ENCODE data around the gene MYL5.
"Not testable (repeated sequence)": the region's sequence is repeated elsewhere in the genome, so short reads cannot be mapped to it uniquely, and the experiment has no call there.

MYL5 gene

DNA sequence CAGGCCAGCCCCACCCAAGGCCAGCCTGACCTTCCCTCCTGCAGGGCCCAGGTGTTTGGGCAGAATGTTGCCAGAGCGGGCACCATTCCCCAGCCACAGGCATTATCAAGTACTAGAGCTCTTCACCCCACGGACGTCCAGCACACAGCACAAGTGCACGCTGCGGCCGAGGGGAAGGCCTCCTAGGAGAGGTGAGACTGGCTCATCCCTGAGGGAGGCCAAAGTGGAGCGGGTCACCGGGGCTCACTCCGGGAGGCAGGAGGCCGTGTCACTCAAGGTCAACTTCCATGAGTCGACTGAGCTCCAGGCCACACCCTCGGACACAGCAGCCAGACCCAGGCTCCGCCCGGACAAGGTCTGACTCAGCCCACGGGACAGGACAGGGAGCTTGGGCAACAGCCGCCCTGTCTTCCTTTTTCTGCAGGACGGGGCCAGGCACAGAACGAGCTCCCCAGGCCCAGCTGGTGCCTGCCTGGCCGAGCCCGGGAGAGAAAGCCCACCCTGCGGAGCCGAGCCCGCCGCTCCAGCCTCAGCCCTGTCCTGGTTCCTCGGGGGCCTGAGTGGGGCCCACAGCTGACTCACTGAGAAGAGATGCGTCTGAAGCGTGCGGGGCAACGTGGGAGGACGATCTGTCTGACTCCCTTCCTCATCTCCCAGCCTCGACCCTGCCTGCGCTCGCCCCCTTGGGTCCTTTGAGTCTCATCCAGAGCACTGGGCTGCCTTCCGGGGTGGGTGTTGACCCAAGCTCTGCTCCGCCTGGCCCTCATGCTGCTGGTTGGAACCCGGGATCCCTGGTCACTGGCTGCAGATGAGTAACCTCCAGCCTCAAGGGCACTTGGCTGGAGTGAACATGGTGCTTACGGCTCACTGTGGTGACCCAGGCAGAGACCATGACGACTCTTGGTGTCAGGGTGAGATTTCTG lies 13.0 kb downstream of the MYL5 start:
- DNase-seq = no peak

DNA sequence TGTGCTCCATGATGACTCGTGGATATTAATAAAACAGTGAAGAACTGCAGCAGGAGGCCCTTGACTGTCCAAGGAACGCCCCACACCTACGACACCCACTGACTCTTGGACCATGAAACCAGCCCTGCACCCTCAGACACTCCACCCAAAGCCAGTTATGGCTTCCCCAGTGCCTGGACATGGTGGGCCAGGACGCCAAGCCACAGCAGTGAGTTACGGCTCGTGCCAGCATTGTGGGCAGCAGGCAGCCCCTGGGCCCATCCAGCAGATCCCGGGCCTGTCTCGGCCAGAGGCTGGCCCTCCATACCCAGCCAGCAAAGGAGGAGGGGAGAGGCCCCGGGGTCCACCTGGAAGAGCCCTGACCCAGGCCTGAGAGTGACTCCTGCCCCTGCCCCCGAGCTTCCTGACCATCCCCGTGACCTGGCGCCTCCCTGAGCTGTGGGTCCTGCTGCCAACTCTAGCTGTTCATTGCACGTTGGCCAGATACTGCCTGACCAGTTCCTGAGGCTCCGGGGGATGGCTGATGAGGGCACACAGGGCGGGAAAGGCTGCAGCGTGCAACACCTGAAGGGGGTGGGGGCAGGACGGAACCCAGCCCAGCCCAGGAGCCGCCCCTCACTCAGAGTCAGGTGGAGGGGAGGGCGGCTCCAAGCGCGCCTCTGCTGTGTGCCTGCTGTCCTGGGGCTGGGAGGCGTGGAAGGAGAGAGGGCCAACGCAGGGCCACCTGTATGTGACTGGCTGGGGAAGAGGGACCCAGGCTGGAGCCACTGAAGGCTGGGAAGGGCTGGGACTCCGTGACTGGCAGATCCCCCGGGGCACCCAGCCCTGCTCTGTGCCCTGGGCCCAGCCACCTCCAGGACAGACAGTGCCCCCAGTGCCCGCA lies 13.9 kb downstream of the MYL5 start:
- DNase-seq = no peak

- no peak for DNase-seq
These were observed 14.7 kb downstream of the MYL5 start, which contains the start of gene SLC49A3 for GRCh38 chr4:688854-689681. SLC49A3 (minus strand) TSS chr4:689151; CDS start chr4:689127, 24 bp downstream.

DNA sequence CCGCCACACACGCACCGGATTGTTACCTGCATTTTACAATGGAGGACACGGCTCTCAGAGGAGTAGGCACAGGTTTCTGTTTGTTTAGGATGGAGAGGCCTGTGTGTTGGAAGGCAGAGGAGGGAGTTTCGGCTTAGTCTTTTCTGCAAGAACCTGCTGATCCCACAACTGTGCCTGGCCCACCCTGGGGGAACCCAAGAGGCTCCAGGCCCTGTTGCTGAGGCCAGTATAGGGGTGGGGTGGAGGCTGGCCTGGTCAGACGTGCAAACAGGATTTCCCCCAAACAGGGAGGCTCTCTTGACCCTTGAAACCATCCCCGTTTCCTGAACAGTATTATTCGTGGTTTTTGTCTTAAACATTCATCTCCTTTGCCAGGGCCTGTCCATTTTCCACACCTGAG lies 15.4 kb downstream of the MYL5 start:
- no peak for DNase-seq

- DNase-seq = no peak
These were observed 18.6 kb downstream of the MYL5 start for GRCh38 chr4:692771-693554.

GRCh38 chr4:694341-694940 lies 20.1 kb downstream of the MYL5 start:
- not testable (repeated sequence) for DNase-seq

DNA sequence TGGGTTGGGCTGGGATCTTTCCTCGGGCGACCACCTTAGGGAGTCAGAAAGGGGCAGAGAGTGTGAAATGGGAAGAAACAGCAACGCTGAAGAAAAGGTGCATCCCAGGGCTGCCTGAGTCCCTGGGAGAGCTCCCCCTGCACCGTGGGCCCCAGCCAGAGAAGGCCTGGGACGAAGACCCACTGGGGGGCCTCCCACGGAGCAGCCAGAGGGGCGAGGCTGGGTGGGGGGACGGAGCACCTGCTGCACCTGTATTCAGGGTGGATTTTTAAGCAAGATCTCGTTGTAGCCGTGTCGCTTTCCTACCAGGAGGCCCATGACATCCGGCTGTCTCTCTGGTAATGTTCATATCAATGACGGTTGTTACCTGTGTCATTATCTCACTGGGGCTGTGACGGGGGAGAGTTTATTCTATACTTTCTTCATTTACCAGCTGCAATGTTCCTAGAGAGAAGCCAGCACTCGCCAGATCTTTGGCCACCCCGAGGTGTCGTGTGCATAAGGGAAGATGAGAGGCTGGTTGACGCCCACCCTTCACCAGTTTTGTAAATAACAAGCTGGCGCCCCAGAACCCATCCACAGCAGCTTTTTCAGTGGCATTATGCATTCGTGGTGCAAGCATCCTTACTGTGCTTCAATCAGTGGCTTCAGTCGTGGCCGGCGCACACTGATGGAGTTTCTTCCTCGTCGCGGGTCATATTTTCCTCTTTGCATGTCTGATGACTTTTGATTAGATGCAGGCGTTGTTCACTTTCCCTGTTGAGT lies 25.7 kb downstream of the MYL5 start:
- no peak for DNase-seq

DNA sequence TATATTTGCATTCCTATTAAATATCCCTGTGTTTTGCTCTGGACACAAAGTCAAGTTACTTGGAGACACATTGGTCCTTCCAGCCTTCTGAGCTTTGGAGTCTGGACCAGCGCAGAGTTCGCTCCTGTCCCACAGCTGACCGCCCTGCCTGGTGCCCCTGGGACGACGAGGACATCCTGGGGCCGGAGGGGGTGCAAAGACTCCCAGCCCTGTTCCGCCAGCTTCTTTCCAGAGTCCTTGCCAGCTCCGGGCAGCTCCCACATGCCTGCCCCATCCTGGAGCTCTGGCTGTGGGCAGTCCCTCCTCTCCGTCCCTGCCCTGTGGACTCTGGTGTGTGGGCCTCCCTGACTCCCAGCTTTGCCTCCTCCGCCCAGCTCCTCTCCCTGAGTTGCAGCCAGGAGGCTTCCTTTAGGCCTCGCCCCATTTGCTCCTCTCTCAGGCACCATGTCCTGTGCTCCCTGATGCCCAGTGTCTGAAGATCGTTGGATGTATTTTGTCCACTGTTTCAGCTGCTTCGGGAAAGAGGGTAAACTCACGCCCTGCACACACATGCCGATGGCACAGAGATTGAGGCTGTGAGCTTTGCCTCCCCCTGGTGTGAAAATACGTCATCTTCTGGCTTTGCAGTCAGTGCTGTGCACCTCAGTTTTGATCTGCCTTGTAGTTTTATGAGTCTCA lies 26.4 kb downstream of the MYL5 start:
- no peak for DNase-seq

DNA sequence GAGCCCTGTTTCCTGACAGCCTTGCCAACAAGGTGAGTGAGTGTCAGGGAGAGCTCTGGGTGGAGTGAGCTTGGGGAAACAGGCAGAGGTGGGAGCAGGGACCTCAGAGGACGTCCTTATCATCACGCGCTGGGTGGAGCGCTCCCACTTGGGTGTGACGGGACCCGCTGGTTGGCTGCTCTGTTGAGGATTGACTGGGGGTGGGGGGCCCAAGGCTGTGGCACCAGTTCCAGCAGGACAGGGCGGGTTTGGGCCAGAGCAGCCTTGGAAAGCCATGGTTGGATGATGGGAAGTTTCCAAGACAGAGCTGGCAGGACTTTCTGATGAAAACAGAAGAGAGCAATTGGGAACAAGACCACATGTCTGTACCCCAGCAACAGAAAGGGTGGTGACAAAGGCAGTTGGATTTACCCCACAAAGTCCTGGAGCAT lies 28.3 kb downstream of the MYL5 start:
- no peak for DNase-seq

DNA sequence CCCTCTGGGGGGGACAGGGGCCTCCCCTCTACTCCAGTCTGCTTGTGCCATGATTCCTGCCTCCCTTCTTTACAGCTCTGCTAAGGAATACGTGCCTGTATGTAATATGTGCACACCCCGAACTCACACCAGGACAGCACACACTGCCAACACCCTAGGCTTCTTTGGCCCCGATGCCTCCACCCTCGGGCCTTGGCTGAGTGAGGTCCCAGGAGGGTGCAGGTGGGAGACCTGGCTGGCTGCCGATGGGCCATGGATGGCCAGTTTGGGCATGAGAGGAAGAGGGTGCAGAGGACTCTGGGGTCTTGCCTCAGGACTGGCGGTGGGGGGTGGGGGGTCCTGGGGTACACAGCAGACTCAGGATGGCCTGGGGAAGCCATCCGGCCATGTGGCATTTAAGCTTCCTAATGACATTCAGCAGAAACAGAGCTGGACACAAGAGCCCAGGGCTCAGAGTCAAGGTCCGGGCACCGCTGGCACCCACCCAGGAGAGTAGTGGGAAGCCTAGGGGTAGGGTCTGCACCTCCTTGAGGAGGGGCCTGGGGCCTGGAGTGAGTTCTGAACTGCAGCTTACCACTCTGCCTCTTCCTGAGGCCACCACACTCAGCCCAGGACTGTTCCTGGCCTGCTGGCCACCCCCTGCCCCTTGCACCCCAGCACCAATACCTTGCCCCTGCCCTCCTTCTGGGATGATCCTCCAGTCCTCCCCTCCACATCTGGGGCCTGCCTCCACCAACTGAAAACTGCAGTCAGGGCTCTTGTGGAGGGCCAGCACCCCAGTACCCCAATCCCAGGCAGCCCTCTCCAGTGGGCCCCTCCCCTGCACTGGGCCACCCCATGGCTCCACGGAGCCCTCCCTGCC lies 29.2 kb downstream of the MYL5 start:
- no peak for DNase-seq

DNA sequence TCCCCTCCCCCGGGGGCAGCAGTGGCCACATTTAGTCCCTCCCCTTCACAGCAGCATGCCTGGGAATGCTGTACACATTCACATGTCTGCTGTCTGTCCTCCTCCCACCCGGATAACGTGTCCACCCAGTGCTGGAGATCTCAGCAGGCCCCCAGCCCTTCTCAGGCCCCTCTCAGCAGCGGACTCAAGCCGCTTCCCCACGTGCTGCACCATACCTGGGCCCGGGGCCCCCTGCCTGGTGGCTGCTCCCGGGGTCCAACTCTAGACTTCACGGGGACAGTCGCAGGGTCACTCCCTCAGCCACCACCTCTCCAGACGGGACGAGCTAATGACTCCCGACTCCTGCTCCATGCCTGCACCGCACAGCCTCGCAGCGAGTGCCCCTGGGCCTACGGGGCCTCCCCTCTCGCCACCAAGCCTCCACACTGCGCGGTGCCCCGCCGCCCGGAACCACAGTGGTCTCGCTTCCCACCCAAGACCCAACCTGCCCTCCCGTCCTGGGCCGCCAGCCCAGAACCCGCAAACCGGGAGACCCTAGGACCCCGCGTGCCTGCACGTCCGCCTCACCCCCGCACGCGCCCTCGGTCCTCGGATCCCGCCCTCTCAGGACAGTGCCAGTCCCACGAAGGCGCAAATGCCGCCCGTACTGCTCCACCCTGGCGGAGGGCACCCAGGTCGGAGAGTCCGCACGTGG lies 30.0 kb downstream of the MYL5 start:
- no peak for DNase-seq

DNA sequence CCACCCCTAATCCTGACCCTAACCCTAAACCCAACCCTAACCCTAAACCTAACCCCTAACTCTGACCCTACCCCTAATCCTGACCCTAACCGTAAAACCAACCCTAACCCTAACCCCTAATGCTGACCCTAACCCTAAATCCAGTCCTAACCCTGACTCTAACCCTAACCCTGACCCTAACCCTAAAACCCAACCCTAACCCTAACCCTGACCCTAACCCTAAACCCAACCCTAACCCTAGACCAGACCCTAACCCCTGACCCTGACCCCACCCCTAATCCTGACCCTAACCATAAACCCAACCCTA lies 30.6 kb downstream of the MYL5 start:
- no peak for DNase-seq

DNA sequence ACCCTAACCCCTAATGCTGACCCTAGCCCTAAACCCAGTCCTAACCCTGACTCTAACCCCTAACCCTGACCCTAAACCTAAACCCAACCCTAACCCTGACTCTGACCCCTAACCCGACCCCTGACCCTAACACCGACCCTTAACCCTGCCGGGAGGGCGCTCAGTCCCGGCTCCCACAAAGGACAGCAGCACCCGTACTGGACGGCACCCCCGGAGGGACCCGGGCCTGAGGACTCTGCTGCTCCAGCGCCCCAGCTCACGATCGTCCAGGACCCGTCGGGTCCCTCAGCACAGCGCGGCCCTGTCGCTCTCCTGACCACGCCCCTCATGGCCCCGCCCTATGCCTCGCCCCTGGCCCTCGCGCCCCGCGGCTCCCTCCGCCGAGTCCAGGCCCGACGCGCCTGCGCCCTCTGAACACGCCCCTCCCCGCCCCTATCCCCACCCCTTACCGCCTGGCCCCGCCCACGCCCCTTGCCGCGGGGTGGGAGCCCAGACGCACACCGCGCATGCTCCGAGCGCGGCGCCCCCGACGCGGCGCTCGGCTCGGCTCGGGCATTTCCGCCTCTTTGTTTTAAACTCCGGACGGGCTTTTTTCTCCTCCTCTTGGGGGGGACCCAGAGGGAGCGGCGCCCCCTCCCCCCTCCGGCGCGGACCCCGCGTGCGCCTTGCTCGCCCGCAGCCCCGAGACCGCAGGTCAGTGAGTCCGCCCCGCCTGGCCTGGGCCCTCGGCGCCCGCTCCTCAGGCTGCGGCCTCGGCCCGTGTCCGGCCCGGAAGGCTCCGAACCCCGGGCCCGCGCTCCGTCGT lies 31.1 kb downstream of the MYL5 start, which contains the start of gene PCGF3:
Gene PCGF3, plus strand, starts transcription at position 555 of the 805 bp plus-strand sequence. CDS start 27,849 bp downstream, outside the sequence.
- peak; percentile 57 for DNase-seq

GRCh38 chr4:706083-706633 lies 31.8 kb downstream of the MYL5 start:
- DNase-seq = not testable (repeated sequence)

DNA sequence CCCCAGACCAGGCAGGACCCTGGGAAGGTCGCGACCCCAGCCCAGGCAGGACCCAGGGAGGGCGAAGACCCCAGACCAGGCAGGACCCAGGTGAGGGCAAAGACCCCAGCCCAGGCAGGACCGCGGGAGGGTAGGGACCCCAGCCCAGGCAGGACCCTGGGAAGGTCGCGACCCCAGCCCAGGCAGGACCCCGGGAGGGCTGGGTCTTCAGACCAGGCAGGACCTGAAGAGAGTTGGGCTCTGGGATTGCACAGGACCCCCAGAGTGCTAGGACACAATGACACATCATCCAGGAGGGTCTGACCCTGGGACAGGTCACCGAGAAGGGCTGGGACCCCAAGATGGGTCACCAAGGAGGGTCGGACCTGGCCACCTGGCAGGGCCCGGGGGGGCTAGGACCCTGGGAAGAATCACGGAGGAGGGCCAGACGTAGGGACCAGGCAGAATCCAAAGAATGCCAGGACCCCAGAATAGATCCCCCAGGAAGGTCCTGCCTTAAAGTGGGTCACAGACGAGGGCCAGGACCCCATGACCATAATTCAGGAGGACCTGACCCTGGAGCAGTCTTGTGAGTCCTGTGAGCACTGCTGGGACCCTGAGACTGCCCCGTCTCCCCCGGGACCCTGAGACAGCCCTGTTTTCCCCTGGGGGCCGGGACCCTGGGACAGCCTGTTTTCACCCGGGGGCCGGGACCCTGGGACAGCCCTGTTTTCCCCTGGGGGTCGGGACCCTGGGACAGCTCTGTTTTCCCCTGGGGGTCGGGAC lies 32.7 kb downstream of the MYL5 start:
- DNase-seq = no peak

DNA sequence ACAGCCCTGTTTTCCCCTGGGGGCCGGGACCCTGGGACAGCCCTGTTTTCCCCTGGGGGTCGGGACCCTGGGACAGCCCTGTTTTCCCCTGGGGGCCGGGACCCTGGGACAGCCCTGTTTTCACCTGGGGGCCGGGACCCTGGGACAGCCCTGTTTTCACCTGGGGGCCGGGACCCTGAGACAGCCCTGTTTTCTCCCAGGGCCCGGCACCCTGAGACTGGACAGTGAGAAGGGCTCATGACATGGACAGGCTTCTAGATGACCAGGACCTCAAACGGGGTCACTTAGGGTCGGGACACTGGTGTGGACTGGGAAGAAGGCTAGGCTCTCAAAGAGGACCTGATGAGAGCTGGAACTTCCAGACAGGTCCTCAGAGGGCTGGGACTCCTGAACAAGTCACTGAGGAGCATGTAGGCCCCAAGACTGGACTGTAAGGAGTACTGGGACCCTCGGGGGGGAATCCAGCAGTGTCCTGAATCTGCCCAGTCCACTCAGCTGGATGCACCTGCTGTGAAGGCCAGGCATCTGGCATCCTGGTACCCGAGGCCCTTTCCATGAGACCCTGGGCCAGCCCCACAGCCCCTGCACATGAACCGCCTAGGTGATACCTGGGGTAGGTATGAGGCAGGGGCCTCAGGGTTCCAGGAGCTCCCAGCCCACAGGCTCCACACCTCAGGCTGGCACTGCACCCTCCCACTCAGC lies 33.7 kb downstream of the MYL5 start:
- DNase-seq = no peak
